Stimulated activated CD8-positive, alpha-beta memory T cell treated with anti-CD3 and anti-CD28 coated beads, Interleukin-7, amount 100 ng/mL, for 1 hour (primary cell): ENCODE data around the gene SH2D7.

Experiments
- DNase-seq, 2 donors: peaks; one replicate each; pipeline ENCODE4 v3.0.0-alpha.2; 2020; ENCODE audit warnings: low read depth in 2 of 2

Gene SH2D7

DNA sequence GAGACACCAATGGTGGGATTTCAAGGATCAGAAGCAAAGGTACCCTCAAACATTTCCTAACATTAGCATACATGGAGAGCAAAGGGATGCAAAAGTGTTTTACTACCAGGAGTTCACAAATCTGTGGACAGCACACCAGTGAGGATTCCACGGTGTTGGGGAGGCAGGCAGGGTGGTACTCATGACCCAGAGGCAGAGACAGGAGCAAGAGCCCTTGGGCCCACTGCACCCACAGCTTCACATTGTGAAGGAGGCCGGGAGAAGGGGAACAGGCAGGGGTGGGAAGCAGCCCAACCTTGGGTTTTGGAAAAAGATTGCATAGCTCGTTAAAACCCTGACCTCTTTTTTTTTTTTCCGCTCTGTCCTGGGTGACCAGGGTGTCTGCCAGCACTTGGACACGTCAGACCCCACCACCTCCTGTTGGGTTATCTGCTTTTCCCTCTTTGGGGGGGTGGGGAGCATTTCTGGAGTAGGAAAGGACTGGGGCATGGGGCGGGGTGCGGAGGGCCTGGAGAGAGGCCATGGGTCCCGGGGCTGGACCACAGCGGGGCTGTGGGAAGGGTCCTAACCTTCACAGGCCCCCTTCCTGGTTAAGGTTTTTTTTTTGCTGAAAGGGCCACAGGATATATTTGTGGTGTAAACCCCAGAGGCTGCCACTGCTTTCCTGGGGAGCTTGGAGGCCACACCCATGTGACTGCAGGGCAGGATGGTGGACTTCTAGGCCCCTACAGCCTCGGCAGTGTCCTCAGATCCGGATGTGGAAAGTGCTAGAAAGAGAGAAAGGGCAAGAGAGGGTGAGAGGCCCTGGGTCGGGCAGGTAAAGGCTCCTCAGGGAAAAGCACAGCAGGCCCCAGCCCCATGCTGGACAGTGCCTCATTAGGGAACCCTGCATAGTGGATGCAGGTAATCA lies 12.5 kb downstream of the SH2D7 start:
- no peak for DNase-seq

DNA sequence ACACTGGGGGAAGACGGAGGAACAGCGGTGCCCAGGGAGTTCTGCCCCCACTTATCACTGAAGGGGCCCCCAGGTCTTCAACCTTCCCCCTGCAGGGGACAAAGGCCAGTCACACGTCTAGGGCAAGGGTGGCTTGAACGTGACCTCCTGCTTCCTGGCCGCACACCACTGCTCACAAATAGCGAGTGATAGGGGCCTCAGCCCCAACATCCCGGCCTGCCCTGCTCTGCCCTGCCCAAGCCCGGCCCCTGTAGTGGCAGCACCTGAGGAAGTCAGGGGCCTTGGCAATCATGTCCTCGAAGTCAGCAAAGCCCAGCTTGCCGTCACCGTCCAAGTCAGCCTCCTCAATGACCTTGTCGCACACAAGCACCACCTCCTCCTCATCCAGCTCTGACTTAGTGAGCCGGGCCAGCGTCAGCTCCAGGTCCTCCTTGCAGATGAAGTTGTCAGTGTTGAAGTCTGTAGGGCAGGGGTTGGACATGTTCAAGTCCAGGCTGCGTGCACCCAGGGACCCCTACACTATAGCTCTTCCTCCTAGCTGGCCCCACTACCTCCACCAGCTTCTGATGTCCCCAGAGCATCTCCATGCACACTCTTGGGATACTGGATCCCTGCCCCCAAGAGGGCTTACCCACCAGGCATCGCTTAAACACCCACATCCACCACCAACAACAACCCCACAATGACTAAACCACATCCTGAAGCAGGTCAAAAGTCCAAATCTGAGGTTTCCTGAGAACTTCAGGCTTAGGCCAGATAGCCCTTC lies 13.3 kb downstream of the SH2D7 start:
- DNase-seq: no peak

DNA sequence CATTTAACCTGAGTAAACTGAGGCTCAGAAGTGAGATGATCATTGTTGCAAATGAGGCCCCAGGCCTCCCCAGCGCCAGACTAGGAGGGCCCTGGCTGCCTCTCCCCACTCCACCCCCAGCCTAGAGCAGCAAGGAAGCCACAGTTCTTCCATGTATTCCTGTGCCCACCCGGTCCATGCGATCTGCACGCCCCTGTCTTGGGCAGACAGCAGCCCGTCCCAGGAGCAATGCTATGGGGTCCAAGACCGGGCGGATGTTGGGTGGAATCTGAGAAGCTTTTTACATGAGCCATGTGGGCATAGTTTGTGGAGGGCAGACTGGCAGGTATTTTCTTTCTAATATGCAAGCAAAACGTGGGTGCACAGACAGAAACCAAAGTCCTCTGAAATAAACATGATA lies 15.1 kb downstream of the SH2D7 start:
- DNase-seq: no peak

DNA sequence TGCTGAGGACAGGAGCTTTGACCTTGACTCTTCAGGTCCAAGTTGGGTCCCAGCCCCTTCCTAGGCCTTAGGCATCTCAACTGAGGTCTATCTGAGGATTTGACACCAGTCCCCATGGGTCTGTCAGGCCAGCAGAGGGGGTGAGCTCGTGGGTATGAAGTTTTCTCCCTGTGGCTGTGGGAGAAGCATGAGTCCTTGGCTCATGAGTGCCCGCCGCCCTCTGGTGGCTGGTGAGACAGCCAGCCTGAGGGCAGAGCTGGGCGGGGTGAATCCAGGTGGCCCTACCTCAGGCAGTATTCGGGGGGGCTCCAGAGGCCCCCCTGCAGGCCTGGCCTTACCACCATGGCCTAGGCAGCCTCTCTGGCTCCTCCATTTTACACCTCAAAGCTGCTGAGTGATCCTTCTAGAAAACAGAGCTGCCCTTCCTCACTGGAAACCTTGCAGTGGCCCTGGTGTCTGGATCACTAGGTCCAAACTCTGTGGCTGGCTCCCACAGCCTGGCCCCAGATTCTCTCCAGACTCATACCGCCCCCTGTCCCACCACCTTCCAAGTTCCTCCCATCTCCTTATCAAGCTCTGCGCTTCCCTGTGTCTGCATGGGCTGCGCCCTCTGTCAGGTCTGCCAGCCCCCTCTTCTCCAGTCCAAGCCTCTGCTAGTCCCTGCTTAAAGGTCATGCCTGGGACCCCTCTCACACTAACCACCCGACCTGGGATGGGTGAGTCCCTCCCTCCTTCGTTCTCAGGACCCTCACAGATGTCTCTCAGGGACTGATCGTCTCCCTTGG lies 16.1 kb downstream of the SH2D7 start:
- DNase-seq: peak; percentile 66 to 73

DNA sequence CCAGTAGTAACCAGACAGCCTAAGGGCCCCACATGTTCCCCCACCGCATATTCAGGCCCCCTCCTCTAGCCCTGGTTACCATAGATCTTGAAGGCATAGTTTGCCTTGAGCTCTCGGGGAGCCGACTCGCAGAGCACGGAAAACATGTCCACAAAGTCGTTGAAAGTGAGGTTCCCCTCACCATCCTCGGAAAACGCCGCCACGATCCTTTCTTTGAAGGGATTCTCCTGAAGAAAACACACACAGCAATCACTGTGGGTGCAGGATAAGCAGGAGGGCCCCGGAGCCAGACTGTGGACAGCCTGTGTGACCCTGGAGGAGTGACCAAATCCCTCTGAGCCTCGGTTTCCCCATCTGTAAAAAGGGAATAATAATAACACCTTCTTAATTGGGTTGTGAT lies 16.8 kb downstream of the SH2D7 start:
- no peak for DNase-seq

DNA sequence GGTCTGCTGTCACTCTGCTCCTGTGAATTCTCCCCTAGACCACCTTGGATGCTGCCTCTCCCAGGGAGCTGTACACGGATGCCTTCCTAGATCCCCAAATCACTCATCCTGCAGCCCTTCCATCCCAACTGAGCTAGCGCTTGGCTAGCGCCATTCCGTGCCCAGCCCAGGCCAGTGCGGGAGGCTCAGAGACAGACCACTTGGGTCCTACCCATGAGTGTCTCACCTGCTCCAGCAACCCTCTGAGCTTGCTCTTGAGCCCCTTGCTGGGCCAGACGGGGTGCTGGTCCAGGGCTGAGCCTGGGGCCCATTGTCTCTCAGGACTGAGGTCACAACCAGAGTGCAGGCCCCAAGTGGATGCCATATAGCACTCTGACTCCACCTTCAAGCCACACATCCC lies 17.7 kb downstream of the SH2D7 start:
- DNase-seq: no peak

DNA sequence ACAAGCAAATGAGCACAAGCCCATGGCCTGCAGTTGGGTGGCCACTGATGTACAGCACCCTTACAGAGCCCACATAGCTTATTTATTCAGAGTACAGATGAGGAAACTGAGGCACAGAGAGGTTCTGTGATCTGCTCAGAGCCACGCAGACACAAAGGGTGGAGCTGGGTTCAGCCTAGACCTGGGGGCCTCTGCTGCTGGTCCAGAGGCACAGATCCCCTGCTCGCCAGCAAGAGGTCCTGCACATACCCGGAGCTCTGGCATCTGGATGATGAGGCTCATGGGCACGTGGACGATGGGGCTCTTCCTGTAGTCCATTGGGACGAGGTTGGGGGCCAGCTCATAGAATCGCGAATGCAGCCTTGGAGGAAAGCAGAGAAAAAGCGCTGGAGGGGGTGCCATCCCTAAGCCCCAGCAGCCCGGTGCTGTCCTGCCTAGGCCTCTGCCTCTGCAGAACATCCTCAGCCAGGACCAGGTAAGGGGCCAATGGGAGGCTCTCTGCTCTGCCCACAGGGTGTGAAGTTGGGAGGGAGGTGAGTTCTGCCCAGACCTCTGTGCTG lies 18.6 kb downstream of the SH2D7 start:
- no peak for DNase-seq

DNA sequence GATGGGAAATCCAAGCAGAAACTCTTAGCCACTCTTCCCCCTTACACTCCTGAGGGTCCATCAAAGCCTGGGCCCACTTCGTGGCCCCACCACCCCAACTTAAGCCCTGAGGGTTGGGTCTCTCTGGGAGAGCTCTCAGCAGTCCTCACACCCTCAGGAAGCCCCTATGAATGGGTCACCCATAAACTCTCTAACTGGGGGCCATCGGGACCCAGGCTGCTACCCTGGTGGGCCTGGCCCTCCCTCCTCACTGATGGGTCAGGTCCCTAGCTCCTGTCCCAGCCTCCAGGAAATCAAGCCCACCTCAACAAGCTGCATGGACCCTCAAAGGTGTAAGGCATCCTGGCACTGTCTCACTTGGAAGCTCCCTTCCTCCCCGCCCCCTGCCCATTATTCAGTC lies 19.4 kb downstream of the SH2D7 start:
- DNase-seq: no peak

DNA sequence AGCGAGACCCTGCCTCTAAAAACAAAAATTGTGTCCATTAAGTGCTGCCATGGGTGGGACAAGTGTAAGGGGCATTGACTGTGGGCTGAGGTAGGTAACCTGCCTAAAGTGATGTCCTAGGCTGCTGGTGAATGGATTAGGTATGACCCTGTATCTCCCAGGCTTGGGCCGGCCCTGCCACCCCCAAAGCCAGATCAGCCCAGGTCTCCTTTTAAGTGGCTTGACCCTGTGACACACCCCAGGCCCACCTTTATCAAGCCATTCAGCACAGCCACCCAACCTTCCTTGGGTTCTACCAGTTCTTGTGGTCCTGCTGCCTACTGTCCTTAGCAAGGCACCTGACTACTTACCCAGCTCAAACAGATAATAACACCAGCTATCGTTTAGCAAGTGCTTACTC lies 20.2 kb downstream of the SH2D7 start:
- DNase-seq: no peak

DNA sequence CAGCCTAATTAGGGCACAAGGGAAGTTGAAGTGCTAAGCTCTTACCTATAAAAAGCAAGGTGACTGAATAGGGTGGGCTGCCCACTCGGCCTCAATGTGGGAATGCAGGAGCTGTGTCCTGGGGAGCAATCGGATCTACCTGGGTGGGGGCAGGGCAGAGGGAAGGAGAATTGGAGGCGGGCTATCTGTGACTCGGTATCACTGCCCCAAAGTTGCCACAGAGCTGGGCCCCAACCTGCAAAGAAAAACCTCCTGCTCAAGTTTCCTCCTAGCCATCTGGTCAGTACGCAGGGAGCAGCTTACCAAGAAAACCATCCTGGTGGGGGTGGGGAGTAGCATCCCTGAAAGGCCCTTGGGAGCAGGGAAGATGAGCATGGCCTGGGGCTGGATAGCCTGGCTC lies 28.2 kb downstream of the SH2D7 start:
- DNase-seq: no peak

DNA sequence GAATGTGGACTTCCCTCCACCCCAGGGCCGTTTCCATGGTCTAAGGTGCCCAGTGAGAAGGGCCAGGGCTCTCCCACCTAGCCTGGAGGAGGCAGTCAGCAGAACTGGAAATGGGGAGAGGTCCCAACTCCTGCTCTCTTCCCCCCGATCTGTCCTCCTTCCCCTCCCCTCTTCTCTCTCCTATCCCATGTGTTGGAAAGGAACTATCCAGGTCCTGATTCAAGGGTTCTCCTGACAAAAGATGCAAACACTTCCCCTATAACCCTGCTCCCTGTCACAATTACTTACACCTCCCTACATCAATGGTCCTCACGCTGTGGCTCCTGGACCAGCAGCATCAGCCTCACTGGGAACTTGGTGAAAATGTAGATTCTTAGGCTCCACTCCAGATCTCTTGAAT lies 32.9 kb downstream of the SH2D7 start:
- DNase-seq: no peak

DNA sequence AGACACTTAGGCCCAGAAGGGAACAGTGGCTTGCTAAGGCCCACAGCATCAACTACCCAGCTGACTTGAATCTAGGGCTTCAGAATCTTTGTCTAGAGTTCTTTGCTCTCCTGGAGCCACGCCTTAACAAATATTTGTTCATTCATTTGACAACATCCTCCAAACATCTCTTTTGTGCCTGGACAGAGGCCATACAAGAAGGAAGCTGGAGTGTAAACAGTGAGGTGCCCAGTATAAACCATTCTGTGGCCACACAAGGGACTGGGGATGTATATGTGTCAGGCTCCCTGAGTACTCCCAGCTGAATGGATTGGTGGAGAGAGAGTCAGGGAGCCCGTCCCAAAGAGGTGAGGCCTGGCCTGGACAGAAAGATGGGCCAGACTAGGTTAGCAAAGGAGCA lies 35.5 kb downstream of the SH2D7 start:
- no peak for DNase-seq

DNA sequence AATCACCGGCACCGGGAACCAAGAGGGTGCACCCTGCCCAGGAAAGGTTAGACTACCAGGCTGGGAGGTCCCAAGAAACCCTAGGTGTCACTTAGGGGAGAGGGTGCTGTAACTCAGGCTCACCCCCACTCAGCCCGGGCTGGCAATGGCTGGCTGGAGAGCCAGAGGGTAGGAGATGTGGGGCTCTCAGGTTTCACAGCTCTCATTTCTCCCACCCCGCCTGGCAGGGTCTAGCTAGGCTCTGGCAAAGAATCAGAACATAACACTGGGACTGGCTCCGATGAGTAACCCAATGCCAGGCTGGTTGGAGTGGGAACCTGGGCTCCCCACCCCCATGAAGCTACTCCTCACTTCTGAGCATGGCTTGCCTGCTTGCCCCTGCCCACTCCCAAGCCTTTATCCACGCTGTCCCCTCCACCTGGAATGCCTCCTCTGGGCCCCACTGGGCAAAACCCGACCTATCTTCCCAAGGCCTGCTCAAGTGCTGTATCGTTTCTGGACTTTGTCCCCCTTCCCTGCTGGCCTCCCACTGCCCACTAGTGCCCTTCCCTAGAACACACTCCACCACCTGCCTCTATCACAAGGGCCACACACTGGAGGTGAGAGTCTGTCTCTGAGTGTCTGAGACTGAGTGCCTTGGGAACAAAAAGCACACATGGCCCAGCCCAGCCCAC lies 36.9 kb downstream of the SH2D7 start:
- no peak for DNase-seq

DNA sequence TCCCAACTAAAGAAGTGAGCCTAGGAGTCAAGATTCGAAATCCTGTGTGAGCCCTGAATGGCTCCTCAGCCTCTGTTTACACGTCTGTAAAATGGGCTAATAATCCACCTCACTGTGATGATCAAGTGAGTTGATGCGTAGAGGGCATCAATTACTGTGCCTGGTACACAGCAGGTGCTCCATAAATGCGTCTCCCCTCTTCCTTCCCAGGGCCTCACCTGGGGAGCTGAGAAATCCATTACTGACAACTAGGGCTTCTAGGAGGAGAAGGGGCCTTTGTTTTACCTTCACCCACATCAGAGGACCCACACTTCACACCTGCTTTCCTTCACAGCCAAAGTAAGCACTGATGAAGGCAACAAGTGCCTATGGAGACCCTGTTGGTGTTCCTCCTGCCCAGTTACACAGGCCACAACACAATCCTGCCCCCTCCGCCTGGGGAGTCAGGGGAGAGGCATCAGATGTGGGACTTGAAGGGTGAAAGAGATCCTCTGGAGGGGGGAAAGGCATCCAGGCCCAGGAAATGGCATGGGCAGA lies 37.5 kb downstream of the SH2D7 start:
- no peak for DNase-seq

DNA sequence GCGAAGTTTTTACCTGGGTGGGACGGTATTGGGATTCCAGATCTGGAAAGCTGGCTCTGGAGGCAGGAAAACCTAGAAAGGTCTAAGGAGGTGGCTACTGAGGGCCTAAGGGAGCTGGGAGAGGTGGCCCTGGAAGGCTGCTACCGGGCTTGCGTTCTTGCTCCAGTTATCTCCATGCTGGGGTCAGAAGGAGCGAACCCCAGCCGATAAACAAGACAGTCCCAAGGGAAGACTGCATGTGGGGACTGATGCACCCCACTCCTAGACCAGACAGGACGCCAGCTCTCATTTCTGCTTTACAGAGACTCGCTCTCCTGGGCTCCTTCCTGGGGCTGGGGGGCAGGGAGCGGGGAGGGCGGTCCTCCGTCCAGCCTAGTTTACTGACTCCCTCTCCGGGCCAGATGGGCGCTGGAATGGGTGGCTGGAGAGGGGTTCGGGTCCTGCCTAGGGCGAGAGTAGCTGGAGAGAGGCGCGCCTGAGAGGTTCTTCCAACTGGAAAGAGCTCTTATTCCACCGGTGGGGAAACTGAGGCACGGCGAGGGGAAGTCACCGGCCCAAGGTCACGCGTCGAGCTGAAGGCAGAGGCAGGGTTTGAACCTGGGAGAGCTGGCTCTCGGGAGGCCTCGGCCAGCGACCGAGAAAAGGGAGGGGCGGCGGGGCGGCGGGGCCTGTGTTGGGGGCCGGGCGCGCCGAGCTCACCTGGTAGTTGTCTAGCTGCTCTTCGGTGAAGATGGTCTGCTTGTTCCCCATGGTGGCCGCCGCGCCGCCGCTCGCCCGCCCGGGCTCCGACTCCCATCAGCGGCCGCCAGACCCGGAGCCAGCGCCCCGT lies 38.3 kb downstream of the SH2D7 start:
- no peak for DNase-seq

DNA sequence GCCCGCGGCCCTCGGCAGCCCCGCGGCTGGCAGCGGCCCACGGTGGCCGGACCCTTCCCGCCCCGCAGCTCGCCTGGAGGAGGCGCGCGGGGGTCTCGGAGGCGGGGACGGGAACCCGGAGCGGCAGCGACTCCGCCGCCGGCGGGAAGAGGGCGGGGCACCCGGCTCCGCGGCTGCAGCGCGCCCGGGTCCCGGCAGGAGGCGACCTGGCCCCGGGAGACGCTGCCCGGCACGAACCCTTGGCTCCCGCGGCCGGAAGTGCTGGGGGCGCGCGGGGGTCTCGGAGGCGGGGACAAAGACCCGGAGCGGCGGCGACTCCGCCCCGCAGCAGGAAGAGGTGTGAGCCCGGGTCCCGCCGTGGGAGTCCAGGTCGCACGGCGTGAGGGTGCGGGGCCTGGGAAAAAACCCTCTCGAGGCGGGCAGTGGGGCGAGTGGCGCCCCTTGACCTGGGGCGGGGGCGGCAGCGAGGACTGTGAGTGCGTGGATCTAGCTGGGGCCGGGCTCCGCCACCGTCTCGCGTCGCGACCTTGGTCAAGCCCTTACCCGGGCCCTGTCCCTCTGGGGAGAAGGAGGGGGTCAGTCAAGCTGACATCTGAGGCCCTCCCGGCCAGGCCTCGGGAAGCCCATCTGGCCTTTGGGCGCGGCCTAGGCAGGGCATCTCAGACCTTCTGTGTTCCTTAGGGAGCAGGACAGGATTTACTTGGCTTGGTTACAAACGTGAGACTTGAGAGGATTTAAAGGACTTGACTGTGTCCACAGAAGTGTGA lies 39.1 kb downstream of the SH2D7 start, which contains the start of gene CIB2:
CIB2 (minus strand) TSS at position 151 of the 767 bp plus-strand sequence. CDS start 230 bp downstream, outside the sequence.
- peak; percentile 55 to 57 for DNase-seq

DNA sequence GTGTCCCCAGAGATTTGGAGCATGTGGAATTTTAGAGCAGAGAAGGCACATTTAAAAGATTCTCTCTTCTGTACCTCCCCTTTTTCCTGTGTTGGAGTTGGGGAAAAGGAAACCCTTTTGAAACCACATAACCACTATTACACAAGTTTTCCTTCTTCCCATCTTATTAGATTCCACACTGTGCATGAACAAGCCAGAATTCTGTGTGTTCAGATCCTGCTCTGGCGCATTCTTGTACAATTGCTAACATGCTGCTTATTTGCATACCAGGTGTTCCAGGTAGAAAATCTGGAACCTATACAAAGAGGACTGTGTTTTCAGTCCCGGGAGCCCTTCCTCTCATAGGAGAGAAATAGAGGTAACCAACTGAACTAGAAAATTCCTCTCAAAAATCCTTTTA lies 41.4 kb downstream of the SH2D7 start:
- DNase-seq: no peak

DNA sequence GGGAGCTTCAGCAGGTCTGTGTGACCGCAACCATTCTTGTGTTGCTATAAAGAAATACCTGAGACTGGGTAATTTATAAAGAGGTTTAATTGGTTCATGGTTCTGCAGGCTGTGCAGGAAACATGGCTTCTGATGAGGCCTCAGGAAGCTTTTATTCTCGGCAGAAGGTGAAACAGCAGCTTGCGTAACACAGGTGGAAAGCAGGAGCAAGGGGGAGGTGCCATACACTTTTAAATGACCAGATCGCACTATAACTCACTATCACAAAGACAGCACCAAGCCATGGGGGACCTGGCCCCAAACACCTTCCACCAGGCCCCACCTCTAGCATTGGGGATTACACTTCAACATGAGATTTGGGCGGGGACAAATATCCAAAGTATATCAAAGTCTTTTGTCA lies 47.2 kb downstream of the SH2D7 start:
- no peak for DNase-seq

DNA sequence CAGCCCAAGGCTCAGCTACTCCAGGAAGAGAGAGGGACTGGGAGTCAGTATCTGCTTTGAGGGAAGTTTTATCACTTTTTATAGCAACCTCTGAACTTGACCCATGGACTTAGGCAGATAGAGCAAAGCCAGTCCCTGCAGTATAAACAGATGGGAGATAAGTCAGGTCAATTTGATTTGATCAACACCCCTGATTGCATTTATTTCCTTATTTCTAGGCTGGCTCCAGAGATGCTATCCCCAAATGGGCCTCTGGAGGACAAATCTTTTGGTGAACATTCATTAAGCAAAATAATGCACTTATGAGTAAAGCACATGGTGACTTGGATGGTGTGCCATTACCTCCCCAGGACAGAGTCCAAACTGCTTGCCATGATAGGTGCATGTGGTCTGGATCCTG lies 47.9 kb downstream of the SH2D7 start:
- DNase-seq: no peak
